GM13977 (cell line): ENCODE results near the gene CAPN11.

Experiments
- DNase-seq: peaks from one replicate; pipeline ENCODE4 v3.0.0; 2012; ENCODE audit warnings: low spot score
- in situ Hi-C: fragments of 300-500 bp; cut with MboI; formaldehyde crosslinking; loops from one replicate; pipeline ENCODE4 v1.12.0; 2022; ENCODE audit warnings: low sequenced_read_pairs, low pct_unique_long_range_greater_than_20kb, mixed read lengths, inconsistent platforms; ENCODE audit not compliant: unreplicated experiment
- TF ChIP-seq, protein P1 (sequence below): IDR thresholded peaks from 2 replicates; pipeline ENCODE4 v1.5.1; 2012; ENCODE audit warnings: mild to moderate bottlenecking, control low read depth; ENCODE audit not compliant: insufficient read depth; ENCODE audit errors: extremely low read depth, missing control alignments

CAPN11 gene

DNA sequence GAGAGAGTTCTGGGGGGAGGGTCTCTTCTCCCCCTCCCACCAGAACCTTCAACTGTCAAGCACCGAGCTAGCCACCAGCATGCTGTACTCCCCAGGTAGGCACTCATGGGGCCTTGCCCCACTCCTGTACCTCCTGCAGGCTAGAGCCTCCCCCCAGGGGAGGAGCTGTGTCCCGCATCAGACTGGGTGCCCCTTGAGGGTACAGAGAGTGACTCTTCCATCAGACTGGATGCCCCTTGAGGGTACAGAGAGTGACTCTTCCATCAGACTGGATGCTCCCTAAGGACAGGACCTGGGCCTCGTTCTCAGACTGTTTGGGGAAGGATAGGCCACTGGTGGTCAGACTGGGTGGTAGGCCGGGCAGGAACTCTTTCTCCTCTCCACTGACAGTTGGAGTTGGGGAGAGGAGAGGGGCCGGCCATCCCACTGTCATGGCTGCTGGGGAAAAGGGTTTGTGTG, at the start of gene CAPN11:
Gene CAPN11 (plus strand): TSS at position 51 of the 459 bp plus-strand sequence. CDS start 29 bp downstream, at position 80.
- in situ Hi-C loops: loop anchor here (25.0 kb wide), 1 partner anchor 179 kb away; the partner anchor contains the start of gene SPATS1
- TF ChIP-seq, protein P1, sequence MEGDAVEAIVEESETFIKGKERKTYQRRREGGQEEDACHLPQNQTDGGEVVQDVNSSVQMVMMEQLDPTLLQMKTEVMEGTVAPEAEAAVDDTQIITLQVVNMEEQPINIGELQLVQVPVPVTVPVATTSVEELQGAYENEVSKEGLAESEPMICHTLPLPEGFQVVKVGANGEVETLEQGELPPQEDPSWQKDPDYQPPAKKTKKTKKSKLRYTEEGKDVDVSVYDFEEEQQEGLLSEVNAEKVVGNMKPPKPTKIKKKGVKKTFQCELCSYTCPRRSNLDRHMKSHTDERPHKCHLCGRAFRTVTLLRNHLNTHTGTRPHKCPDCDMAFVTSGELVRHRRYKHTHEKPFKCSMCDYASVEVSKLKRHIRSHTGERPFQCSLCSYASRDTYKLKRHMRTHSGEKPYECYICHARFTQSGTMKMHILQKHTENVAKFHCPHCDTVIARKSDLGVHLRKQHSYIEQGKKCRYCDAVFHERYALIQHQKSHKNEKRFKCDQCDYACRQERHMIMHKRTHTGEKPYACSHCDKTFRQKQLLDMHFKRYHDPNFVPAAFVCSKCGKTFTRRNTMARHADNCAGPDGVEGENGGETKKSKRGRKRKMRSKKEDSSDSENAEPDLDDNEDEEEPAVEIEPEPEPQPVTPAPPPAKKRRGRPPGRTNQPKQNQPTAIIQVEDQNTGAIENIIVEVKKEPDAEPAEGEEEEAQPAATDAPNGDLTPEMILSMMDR: no peak
- no peak for DNase-seq

GRCh38 chr6:44109212-44109611, 49.4 kb upstream of the CAPN11 start:
- in situ Hi-C loops: no loop called here
- no peak for DNase-seq

DNA sequence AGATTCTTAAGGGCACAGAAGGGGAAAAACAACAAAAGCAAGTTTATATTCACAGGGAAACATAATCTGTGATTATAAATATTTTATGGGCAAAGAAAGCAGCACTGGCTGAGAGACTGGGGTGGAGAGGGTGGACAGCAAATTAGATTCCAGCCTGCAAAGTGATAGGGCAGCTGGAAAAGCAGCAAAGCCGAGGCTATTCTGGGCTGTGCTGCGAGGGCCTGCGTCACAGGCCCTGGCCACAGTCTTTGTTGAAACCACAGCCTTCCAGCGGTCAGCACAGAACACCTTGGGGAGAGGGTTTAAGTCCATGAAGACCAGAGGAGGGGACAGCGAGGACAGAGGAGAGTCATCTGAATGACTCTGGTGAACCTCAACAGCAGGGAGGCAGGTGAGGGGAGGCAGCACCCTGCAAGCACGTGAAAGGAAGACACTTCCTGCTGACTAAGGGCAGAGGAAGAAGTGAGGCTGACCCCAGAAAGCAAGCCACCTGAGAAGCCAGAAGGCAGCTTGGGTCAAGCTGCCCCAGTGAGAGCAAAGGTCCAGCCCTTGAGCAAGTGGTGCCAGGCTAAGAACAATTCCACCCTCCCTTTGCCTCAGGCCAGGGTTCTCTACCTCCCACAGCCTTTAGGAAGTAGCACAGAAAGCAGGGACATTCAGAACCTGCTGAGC, 48.5 kb upstream of the CAPN11 start:
- DNase-seq: no peak
- in situ Hi-C loops: no loop called here
- TF ChIP-seq, protein P1: no peak

More at GRCh38 chr6:44109212-44109611, 49.4 kb upstream of the CAPN11 start:
- TF ChIP-seq, protein P1: no peak

GRCh38 chr6:44110966-44111365, 47.7 kb upstream of the CAPN11 start:
- in situ Hi-C loops: no loop called here
- no peak for DNase-seq
- TF ChIP-seq, protein P1: no peak

DNA sequence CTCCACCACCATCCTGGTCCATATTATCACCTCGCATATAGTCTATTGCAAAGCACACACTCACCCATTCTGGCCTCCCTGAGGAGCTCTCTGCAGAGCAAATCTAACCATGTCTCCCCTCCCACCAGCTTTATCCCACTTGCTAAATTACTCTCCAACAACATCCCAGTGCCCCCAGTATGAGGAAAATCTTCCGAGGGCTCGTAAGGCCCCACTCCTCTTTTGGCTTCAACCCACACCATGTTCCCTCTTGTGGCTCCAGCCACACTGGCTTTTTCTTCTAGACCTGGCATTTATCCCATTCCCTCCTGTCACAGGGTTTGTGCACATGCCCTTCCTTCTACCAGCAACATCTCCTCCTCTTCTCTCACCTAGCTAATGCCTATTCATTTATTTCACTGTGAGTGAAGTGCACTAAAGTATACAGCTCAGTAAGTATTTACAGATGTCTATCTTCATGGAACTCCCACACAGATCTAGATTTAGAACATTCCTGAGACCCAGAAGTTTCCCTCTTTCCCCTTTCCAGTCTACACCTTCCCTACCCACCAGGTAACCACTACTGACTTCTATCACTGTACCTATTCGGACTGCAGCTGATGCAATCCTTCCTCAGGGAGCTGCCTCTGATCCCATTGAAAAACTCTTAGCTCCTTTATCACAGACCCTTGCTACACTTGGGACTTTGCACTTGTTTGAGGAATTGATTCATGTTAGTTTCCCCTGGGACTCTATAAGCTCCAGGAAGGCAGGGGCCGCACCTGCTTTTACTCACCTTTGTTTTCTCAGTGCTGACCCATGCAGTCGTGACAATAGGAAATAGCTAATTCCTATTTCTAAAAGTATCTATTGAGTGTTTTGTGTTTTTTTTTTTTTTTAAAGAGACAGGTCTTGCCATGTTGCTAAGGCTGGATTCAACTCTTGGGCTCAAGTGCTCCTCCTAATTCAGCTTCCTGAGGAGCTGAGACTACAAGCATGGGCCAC, 46.9 kb upstream of the CAPN11 start:
- no peak for DNase-seq
- in situ Hi-C loops: no loop called here
- TF ChIP-seq, protein P1: no peak

GRCh38 chr6:44113414-44113813, 45.2 kb upstream of the CAPN11 start:
- TF ChIP-seq, protein P1: no peak
- in situ Hi-C loops: no loop called here
- no peak for DNase-seq
